ENCODE results near the gene EIF1. TPM values are rescaled to one million over a fixed set of nuclear protein-coding genes. Genes with fewer than 3 reads are reported as not detected.
A peak's percentile ranks its signal among the peaks of the same experiment; 100 is the strongest.

The EIF1 gene
- total RNA-seq, 1 donor from 2014 or later = 1,125 TPM

DNA sequence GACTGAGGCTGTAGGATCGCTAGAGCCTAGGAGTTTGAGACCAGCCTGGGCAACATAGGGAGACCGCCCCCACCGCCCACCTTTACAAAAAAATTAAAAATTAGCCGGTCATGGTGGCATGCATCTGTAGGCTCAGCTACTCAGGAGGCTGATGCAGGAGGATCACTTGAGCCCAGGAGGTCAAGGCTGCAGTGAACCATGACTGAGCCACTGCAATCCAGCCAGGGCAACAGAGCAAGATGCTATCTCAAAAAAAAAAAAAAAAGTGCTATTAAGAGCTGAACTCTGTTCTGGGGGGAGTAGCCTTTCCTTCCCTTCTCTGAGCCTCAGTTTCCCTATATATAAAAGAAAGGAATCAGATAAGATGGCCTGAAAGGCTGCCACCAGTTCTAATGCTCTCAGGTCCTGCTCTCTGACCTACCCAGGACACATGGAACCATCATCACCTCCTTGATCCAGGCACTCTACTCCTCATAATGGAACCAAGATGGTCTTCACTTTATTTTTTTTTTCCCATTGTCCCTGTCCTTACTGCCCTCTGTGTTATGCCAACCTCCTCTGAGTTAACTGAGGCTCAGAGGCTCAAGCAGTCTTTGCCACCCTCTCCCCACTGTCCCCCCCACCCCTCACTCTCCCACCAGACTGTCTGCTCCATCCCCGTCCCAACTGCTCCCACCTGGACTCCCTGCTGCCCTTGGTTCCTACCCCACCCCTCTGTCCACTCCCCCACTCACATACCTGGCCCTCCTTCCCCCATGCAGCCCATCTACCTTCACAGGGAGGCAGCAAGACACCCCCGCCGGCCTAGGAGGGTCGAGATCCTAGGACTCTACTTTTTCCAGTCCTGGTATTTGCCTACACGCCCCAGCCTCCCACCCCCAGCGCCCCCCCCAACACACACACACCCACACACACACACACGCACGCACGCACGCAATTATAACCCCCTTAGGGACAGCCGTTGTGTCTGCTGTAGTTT lies 23.8 kb upstream of the EIF1 start:
- Histone ChIP-seq H3K4me3 (peak overlapping the region; percentile 72), H3K4me1 (peaks cover 20% of the 10 kb centered on the region), H3K27me3 (ENCODE audit: low read depth) (no peaks in the 10 kb centered on the region), H3K9me3 (replicated peaks) (no peaks in the 10 kb centered on the region), H3K36me3 (no peaks in the 10 kb centered on the region), H3K27ac (replicated peaks) (no peak overlapping the region)
- no peak for DNase-seq
- intact Hi-C loops (cut with micrococcal nuclease) = no loop called here
- TF ChIP-seq, protein P1, sequence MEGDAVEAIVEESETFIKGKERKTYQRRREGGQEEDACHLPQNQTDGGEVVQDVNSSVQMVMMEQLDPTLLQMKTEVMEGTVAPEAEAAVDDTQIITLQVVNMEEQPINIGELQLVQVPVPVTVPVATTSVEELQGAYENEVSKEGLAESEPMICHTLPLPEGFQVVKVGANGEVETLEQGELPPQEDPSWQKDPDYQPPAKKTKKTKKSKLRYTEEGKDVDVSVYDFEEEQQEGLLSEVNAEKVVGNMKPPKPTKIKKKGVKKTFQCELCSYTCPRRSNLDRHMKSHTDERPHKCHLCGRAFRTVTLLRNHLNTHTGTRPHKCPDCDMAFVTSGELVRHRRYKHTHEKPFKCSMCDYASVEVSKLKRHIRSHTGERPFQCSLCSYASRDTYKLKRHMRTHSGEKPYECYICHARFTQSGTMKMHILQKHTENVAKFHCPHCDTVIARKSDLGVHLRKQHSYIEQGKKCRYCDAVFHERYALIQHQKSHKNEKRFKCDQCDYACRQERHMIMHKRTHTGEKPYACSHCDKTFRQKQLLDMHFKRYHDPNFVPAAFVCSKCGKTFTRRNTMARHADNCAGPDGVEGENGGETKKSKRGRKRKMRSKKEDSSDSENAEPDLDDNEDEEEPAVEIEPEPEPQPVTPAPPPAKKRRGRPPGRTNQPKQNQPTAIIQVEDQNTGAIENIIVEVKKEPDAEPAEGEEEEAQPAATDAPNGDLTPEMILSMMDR (IDR thresholded peaks at IDR 0.05; ENCODE audit: borderline replicate concordance) = no peak

DNA sequence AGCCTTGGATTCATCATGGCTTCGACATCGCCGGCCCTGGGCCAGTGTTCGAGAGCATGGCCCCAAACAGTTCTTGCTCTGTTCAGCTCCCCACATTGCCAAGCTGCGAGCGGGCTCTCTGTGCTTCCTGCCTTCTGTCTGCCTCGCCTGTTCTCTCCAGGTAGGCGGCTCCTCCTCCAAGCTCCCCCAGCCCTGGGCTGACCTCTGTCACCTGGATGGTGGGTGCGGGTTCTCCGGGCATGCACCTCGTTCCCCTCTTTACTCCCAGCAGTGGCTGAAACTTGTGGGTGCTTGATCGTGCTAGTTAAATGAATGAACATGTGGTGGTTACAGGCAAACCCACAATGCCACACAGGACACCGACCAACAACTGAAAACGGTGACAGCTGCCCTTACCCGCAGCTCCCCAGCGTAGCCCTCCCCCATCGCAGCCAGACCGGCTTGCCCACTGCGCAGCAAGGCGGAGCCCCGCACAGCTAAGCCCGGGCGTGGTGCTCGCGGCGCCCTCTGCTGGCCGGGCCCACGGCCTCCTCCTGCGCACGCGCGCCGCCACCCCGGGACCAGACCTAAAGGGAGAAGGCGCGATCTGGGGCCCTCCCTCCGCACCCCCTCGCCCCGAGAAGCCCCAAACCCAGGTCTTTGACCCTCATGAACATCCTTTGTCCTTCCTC lies 23.0 kb upstream of the EIF1 start:
- DNase-seq = peak; percentile 88
- Histone ChIP-seq H3K27ac (replicated peaks) (peak overlapping the region; percentile 89), H3K4me3 (peak overlapping the region; percentile 72), H3K36me3 (no peaks in the 10 kb centered on the region), H3K27me3 (ENCODE audit: low read depth) (no peaks in the 10 kb centered on the region), H3K9me3 (replicated peaks) (no peaks in the 10 kb centered on the region), H3K4me1 (peaks cover 20% of the 10 kb centered on the region)
- TF ChIP-seq, protein P1 (IDR thresholded peaks at IDR 0.05; ENCODE audit: borderline replicate concordance) = peak; percentile 95
- intact Hi-C loops (cut with micrococcal nuclease) = no loop called here

DNA sequence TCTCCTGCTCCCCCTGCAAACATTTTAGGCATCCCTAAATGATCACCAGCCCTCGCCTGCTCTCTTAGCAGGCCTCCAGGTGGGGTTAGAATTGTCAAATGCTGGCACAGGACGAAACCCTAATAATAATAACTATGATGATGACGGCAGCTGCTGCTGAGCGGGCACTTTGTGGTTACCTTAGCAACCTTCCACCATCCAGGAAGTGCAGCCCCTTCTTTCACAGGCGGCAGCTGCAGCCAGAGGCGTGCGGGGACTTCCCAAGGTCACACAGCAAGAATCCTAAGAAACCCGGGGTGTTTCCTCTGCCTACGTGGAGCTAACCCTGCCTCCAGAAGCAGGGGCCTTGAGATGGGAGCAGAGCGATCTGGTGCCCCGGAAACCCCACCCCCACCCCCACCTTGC lies 22.4 kb upstream of the EIF1 start:
- intact Hi-C loops (cut with micrococcal nuclease) = no loop called here
- Histone ChIP-seq H3K27me3 (ENCODE audit: low read depth) (no peaks in the 10 kb centered on the region), H3K4me1 (peaks cover 20% of the 10 kb centered on the region), H3K4me3 (peak overlapping the region; percentile 72), H3K36me3 (no peaks in the 10 kb centered on the region), H3K9me3 (replicated peaks) (no peaks in the 10 kb centered on the region), H3K27ac (replicated peaks) (peak overlapping the region; percentile 89)
- TF ChIP-seq, protein P1 (IDR thresholded peaks at IDR 0.05; ENCODE audit: borderline replicate concordance) = no peak
- no peak for DNase-seq

DNA sequence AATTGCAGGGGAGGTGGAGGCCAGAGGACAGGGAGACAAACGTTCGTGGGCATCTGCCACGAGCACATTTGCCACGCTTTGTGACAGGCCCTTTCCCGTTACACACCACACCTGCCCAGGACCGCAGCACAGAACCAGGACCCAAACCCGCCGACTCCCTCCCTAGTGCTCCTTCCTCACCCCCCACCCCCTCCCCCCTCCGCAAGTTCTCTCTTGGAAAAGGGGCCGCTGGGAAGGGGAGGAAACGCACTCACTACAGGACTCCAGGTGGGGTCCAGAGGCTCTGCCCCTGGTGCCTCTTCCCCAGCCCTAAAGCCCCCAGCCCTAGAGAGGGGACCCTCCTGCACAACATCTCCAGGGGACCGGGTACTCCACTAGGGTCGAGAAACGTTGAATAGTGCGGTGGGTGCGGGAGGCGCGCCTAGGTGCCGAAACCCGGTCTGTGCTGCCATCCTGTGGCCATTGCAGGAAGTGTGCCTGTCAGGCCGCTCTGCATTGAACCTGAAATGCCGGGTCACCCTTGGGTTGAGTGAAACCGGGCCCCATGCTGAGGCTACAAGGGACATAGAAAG lies 21.9 kb upstream of the EIF1 start:
- Histone ChIP-seq H3K4me3 (peak overlapping the region; percentile 72), H3K4me1 (peaks cover 20% of the 10 kb centered on the region), H3K36me3 (no peaks in the 10 kb centered on the region), H3K9me3 (replicated peaks) (no peaks in the 10 kb centered on the region), H3K27me3 (ENCODE audit: low read depth) (no peaks in the 10 kb centered on the region), H3K27ac (replicated peaks) (peak overlapping the region; percentile 89)
- TF ChIP-seq, protein P1 (IDR thresholded peaks at IDR 0.05; ENCODE audit: borderline replicate concordance) = peak; percentile 98
- peak; percentile 87 for DNase-seq
- intact Hi-C loops (cut with micrococcal nuclease) = no loop called here

DNA sequence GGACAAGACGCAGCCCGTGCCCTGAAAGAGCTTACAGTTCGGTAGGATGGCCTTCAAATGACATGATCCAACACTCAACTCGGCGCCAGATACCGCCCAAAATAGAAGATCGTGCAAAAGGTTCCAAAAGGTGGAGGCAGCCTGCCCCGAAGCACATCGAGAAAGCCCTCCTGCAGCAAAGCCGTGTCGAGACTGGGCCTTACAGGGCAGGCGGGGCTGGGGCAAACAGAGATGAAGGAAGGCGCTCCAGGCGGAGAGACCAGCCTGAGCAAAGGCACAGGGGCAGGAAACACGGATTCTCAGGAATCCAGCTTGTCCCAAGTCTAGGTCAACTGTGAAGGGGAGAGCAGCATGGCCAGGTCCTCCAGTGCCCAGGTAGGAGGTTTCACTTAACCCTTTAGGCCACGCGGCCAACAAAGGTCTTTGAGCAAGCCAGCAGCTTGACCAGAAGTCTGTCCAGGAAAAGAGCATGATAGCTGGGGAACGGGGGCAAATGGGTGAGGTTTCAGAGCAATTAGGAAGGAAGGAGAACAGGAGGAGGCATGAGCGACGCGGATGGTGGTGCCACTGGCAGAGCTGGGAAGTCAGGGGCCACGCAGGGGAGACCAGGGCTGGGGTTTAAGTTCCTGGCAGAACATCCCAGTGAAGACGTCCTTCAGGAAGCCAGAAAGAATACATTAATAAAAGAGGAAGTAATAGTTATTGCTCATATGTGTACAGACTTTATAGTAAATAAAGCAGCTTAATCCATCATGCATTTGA lies 21.2 kb upstream of the EIF1 start:
- no peak for DNase-seq
- Histone ChIP-seq H3K9me3 (replicated peaks) (no peaks in the 10 kb centered on the region), H3K4me1 (peaks cover 20% of the 10 kb centered on the region), H3K27ac (replicated peaks) (peak overlapping the region; percentile 89), H3K27me3 (ENCODE audit: low read depth) (no peaks in the 10 kb centered on the region), H3K36me3 (no peaks in the 10 kb centered on the region), H3K4me3 (peak overlapping the region; percentile 72)
- intact Hi-C loops (cut with micrococcal nuclease) = no loop called here
- TF ChIP-seq, protein P1 (IDR thresholded peaks at IDR 0.05; ENCODE audit: borderline replicate concordance) = no peak
